HepG2 (cell line): Measurements from ENCODE around the gene ZNF644. TPM values are rescaled to one million over a fixed set of nuclear protein-coding genes. Genes with fewer than 3 reads are reported as not detected.

Experiments used
- ATAC-seq: fragments of 200-7000 bp; cut with Tn5 transposase; 3 replicates; pipeline ENCODE4 v1.9.1; 2020; ENCODE audit warnings: mild to moderate bottlenecking, moderate library complexity
- BruUV-seq: library from RNA; stranded (reverse); fragments of 400-500 nt; replicated peaks from 2 replicates; lab custom pipeline; 2021; lab: Mats Ljungman, UMichigan
- CTCF ChIA-PET: fragments of 300-600 bp; formaldehyde crosslinking; extraction: SDS; loops from one replicate; lab custom pipeline; 2021; ENCODE audit warnings: low total read pairs, inconsistent platforms, low intra/inter-chr PET ratio; lab: Yijun Ruan, JAX
- POLR2A ChIA-PET: fragments of 350-600 bp; sonication (Branson Sonifier 250); formaldehyde crosslinking; loops from one replicate; lab custom pipeline; 2020; ENCODE audit warnings: antibody characterized with exemption, inconsistent platforms; lab: Yijun Ruan, JAX
- DNase-seq: peaks from one replicate; pipeline ENCODE4 v3.0.0-alpha.2; 2015; ENCODE audit warnings: low spot score
- FAIRE-seq: peaks from 3 replicates; lab custom pipeline; 2011; peaks lifted over from hg19 to GRCh38; lab: Jason Lieb, UNC
- H2AFZ ChIP-seq: one replicate; pipeline ENCODE4 v1.6.1; 2011; ENCODE audit warnings: low read length, inconsistent platforms
- H3K27ac ChIP-seq: fragments of 300-600 bp; 3 replicates; pipeline ENCODE4 v1.8.0; 2011; ENCODE audit warnings: mixed run types, mild to moderate bottlenecking, mixed read lengths, low read length, inconsistent platforms; ENCODE audit not compliant: insufficient read depth; ENCODE audit errors: extremely low read length
- H3K27me3 ChIP-seq, 2 experiments: fragments of 200-600 bp in 1 of 2; 2 replicates in 1 of 2; 3 replicates in 1 of 2; pipeline versions ENCODE4 v1.6.0 to v1.8.0; 2011; ENCODE audit warnings: low read length in 2 of 2, mild to moderate bottlenecking in 2 of 2, moderate library complexity in 2 of 2, inconsistent platforms in 1 of 2; ENCODE audit not compliant: insufficient read depth in 2 of 2, control insufficient read depth in 1 of 2
- H3K36me3 ChIP-seq, 2 experiments: fragments of 200-600 bp in 1 of 2; replicated peaks in 1 of 2; 2 replicates in 1 of 2; 3 replicates in 1 of 2; pipeline versions ENCODE4 v1.5.1 to v1.8.0; 2011; ENCODE audit warnings: low read length in 2 of 2, inconsistent platforms in 1 of 2; ENCODE audit not compliant: insufficient read depth in 2 of 2, control insufficient read depth in 1 of 2
- H3K4me1 ChIP-seq: 2 replicates; pipeline ENCODE4 v1.5.1; 2012; ENCODE audit warnings: low read length, inconsistent platforms; ENCODE audit not compliant: insufficient read depth
- H3K4me2 ChIP-seq: 2 replicates; pipeline ENCODE4 v1.6.0; 2011; ENCODE audit warnings: low read depth, low read length, inconsistent platforms
- H3K4me3 ChIP-seq, 3 experiments: fragments of 200-600 bp in 1 of 3; sonication (generic), shearing (Covaris generic) in 1 of 3; replicated peaks in 1 of 3; 2 replicates each; pipeline ENCODE4 v1.5.1; 2011 to 2016; ENCODE audit warnings: low read length in 3 of 3, inconsistent platforms in 2 of 3, low read depth in 2 of 3, mild to moderate bottlenecking in 2 of 3, control low read depth in 1 of 3, mixed read lengths in 1 of 3; ENCODE audit not compliant: insufficient read depth in 1 of 3
- H3K79me2 ChIP-seq: one replicate; pipeline ENCODE4 v1.6.1; 2011; ENCODE audit warnings: low read length, inconsistent platforms; ENCODE audit not compliant: insufficient read depth
- H3K9ac ChIP-seq: 2 replicates; pipeline ENCODE4 v1.6.0; 2011; ENCODE audit warnings: mild to moderate bottlenecking, low read depth, low read length, inconsistent platforms; ENCODE audit not compliant: insufficient read depth
- H3K9me3 ChIP-seq: 2 replicates; pipeline ENCODE4 v1.5.1; 2012; ENCODE audit warnings: mild to moderate bottlenecking, low read length
- H4K20me1 ChIP-seq: 2 replicates; pipeline ENCODE4 v1.6.0; 2011; ENCODE audit warnings: inconsistent platforms, mild to moderate bottlenecking, low read length, moderate library complexity; ENCODE audit not compliant: insufficient read depth
- MEIS2 ChIP-seq: sonication (generic); formaldehyde crosslinking; IDR thresholded peaks from 2 replicates; pipeline ENCODE4 v1.9.0; 2021; ENCODE audit warnings: mild to moderate bottlenecking, missing genetic modification reagents
- ZNF468 ChIP-seq: sonication (generic); formaldehyde crosslinking; IDR thresholded peaks from 2 replicates; pipeline ENCODE4 v1.8.0; 2022; ENCODE audit warnings: mild to moderate bottlenecking, moderate library complexity, missing genetic modification reagents
- in situ Hi-C: cut with HindIII; loops from 2 replicates; pipeline ENCODE4 v1.10.0; 2017; ENCODE audit warnings: low pct_unique_long_range_greater_than_20kb; ENCODE audit not compliant: extremely low pct_ligation_motif_present
- intact Hi-C: fragments of 100-400 bp; cut with micrococcal nuclease; formaldehyde crosslinking; loops from one replicate; pipeline ENCODE4 v1.10.0; 2022; ENCODE audit not compliant: unreplicated experiment
- polyA plus RNA-seq, 8 experiments: library from polyadenylated mRNA; depleted of rRNA in 3 of 8; stranded (reverse) in 7 of 8; unstranded in 1 of 8; fragments of >200 nt; fragmentation: Illumina TruSeq in 4 of 8; extraction: Trizol in 4 of 8; gene quantifications; 2 replicates each; pipeline versions ENCODE4 v1.2.1 to v1.2.3, GENCODE V29; 2011 to 2016; ENCODE audit warnings: low read depth in 4 of 8, missing spikeins in 1 of 8, mixed read lengths in 1 of 8; ENCODE audit not compliant: insufficient read depth in 1 of 8
- total RNA-seq, 5 experiments: library from RNA; depleted of rRNA; stranded (reverse); fragments of >200 nt; fragmentation: Illumina TruSeq; extraction: Trizol; gene quantifications; 2 replicates each; pipeline ENCODE4 v1.2.3, GENCODE V29; 2016; ENCODE audit warnings: low read depth in 1 of 5
- TF ChIP-seq, protein P1 (sequence below): sonication (generic); formaldehyde crosslinking; IDR thresholded peaks from 2 replicates; pipeline ENCODE4 v1.4.0; 2020; ENCODE audit warnings: missing genetic modification reagents, borderline replicate concordance

Gene ZNF644
- total and polyA plus RNA-seq, 2 of the 13 experiments (the other 11 are each of a cell fraction or from before 2014, with no cell fraction given): 17.7 to 51.7 TPM

DNA sequence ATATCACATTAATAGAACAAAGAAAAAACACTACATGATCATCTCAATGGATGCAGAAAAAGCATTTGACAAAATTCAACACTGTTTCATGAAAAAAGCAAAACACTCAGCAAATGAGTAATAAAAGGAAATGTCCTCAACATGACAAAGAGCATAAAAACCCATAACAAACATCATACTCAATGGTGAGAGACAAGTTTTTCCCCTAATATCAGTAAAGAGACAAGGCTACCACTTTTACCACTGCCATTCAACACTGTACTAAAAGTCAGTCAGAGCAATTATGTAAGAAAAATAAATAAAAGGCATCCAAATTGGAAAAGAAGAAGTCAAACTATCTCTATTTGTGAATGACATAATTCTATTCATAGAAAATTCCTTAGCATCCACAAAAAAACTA lies 64.3 kb downstream of the ZNF644 start:
- H3K79me2 ChIP-seq: peaks cover 89% of the 10 kb centered on the region

More for the DNA sequence above, 64.3 kb downstream of the ZNF644 start:
- intact Hi-C loops: no loop called here
- no peak for DNase-seq
- no peak overlapping the region for H3K4me2 ChIP-seq
- H4K20me1 ChIP-seq: peaks cover 34% of the 10 kb centered on the region
- ATAC-seq: no peak
- no peak for FAIRE-seq
- TF ChIP-seq, protein P1, sequence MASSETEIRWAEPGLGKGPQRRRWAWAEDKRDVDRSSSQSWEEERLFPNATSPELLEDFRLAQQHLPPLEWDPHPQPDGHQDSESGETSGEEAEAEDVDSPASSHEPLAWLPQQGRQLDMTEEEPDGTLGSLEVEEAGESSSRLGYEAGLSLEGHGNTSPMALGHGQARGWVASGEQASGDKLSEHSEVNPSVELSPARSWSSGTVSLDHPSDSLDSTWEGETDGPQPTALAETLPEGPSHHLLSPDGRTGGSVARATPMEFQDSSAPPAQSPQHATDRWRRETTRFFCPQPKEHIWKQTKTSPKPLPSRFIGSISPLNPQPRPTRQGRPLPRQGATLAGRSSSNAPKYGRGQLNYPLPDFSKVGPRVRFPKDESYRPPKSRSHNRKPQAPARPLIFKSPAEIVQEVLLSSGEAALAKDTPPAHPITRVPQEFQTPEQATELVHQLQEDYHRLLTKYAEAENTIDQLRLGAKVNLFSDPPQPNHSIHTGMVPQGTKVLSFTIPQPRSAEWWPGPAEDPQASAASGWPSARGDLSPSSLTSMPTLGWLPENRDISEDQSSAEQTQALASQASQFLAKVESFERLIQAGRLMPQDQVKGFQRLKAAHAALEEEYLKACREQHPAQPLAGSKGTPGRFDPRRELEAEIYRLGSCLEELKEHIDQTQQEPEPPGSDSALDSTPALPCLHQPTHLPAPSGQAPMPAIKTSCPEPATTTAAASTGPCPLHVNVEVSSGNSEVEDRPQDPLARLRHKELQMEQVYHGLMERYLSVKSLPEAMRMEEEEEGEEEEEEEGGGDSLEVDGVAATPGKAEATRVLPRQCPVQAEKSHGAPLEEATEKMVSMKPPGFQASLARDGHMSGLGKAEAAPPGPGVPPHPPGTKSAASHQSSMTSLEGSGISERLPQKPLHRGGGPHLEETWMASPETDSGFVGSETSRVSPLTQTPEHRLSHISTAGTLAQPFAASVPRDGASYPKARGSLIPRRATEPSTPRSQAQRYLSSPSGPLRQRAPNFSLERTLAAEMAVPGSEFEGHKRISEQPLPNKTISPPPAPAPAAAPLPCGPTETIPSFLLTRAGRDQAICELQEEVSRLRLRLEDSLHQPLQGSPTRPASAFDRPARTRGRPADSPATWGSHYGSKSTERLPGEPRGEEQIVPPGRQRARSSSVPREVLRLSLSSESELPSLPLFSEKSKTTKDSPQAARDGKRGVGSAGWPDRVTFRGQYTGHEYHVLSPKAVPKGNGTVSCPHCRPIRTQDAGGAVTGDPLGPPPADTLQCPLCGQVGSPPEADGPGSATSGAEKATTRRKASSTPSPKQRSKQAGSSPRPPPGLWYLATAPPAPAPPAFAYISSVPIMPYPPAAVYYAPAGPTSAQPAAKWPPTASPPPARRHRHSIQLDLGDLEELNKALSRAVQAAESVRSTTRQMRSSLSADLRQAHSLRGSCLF (CRISPR knock-in tag): no peak
- TF ChIP-seq MEIS2 (no peak), ZNF468 (CRISPR knock-in tag) (no peak)
- TF ChIP-seq, all 625 proteins: peak for 0
- Histone ChIP-seq H3K36me3 (peaks cover 0 to 5% of the 10 kb centered on the region in 2 experiments; a peak in 1 of 5 replicates), H2AFZ (no peak overlapping the region), H3K4me1 (peaks cover 19% of the 10 kb centered on the region), H3K27ac (no peak overlapping the region), H3K9ac (no peak overlapping the region), H3K27me3 (no peaks in the 10 kb centered on the region), H3K9me3 (no peaks in the 10 kb centered on the region), H3K4me3 (no peak overlapping the region)
- no TSS peak for BruUV-seq
- in situ Hi-C loops: no loop called here
- ChIA-PET CTCF (no interaction called here), POLR2A (no interaction called here)
